GM19351 (cell line): ENCODE data around the gene LIMD2.
A peak's percentile ranks its signal among the peaks of the same experiment; 100 is the strongest.

Experiments
- ATAC-seq: cut with Tn5 transposase; IDR thresholded peaks from one replicate; pipeline ENCODE4 v1.9.1; 2021; ENCODE audit warnings: mild to moderate bottlenecking, moderate library complexity; ENCODE audit not compliant: unreplicated experiment

The LIMD2 gene

GRCh38 chr17:63701868-63702720 is 2.2 kb upstream of the LIMD2 start:
- ATAC-seq, result no peak

DNA sequence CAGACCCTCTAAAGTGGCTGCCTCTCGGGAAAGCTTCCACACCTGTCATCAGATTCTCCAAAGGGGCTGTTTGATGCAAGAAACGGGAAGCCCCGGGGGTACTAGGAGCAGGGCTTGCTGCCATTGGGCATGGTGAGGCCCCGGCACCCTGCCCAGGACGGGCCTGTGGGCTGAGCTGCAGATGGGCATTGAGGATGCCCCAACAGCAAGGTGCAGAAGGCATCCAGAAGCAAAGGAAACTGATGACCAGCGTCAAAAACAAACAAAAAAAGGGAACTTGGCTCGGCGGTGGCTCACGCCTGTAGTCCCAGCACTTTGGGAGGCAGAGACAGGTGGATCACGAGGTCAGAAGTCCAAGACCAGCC is 1.5 kb upstream of the LIMD2 start:
- ATAC-seq, result no peak

DNA sequence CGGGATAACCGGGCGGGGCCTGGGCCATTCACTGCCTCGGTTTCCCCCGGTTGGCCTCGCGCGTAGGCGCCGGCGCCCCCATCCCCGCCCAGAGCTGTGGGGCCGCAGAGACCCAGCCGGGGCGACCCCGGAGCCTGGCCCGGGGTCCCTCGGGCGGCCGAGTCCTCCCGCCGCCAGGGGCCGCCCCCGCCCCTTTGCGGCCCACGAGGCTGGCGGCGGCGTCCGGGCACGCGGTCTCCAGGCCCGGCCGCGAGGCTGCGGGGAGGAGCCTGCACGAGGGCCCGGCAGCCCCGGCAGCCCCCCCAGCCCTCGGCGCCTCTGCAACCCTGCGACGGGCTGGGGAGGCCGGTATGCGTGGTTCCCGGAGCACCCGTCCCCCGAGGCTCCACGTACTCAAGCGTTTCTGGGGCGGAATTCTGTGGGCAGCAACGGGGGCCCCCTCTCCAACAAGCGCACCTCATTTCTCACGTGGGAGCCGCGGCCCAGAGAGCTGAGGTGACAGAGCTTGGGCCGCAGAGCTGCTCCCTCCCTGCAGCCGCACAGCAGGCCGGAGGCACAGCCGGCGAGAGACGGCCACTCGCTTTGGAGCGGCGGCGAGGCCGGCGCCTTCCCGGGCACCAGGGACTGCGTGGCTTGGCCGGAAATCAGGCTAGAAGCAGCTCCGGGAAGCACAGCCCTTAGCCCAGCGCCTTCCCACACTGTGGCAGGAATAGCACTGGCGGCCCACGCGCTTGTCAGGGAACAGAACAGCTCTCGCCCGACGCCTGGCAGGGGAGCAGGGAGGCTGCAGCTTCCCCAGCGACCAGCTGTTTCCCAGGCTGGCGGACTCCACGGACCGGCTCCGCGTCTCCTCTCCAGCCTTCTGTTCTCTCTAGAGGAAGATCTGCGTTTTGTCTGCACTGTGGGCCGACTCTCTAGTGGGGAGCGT is 867 bp upstream of the LIMD2 start:
- no peak for ATAC-seq

- ATAC-seq, result peak; percentile 23
Measured at GRCh38 chr17:63698886-63699637, 863 bp downstream of the LIMD2 start.

GRCh38 chr17:63698381-63698885 is 1.5 kb downstream of the LIMD2 start:
- ATAC-seq, result no peak

- no peak for ATAC-seq
Measured at GRCh38 chr17:63697341-63698286, 2.3 kb downstream of the LIMD2 start.

DNA sequence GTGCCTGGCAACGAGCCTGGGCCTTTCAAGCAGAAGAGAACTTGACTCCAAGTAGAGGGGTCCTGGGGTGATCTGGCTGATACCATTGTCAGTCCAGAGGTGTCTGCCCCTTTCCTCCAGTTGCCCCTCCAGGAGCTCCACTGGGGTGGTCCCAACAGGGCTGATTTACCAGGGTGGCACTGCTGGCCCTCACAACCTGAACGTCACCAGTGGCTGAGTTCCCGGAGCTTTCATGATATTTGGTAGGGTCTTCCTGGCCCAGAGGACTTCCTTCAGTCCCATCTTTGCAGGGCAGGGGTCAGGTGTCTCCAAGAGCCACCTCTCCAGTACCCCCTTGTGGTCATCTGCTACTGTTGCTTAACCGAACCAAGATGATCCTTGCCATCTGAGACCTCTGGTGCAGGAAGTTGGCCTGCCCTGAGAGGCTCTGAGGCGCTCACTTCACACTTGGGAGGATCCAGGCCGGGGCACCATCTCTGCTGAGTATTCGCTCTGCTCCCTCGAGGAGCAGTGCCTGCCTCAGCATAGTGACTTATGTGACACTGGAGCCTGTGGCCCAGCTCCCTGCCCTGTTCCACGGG is 3.5 kb downstream of the LIMD2 start:
- ATAC-seq, result no peak

DNA sequence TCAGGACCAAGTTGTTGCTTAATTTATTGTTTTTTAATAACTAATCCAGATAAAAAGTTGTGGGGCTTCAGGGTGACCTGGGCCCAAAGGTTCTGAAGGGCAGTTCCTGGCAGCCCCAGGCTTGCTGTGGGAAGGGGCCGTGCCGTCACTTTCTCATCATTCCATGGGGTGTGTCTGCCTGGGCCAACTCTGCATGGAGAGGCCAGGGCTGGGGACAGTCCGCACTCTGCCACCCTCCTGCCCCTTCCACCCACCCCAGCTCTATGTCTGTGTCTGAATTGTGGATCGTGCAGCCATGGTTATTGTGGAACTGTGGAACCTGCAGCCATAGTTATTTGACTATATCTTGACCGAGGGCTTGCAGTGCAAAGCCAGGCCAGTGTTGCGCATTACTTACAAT is 4.0 kb downstream of the LIMD2 start:
- no peak for ATAC-seq

GRCh38 chr17:63694950-63695773 is 4.8 kb downstream of the LIMD2 start:
- no peak for ATAC-seq

- ATAC-seq, result no peak
Measured at GRCh38 chr17:63694229-63694949, 5.5 kb downstream of the LIMD2 start.

DNA sequence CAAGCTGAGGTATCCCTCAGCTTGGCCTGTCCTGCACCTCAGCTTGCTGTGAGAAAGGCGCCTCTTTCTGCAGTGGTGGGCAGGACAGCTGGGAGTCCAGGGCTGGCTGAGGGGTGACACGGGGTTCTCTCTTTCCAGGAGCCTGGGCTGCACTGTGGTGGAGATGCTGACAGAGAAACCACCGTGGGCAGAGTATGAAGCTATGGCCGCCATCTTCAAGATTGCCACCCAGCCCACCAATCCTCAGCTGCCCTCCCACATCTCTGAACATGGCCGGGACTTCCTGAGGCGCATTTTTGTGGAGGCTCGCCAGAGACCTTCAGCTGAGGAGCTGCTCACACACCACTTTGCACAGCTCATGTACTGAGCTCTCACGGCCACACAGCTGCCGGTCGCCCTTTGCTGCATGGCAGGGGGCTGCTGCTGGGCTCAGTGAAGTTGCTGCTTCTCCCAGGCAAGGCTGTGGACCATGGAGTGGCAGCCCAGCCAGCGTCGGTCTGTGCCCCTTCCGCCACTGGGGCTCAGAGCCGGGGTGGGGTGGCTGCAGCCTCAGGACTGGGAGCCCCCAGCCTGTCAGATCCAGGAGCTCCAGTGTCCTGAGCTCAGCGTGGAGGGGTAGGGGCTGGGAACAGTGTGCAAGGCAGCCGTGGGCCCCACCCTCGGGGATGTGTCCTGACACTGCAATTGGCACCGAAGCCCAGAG is 6.4 kb downstream of the LIMD2 start:
- ATAC-seq, result no peak

GRCh38 chr17:63692195-63692816 is 7.6 kb downstream of the LIMD2 start:
- no peak for ATAC-seq

- no peak for ATAC-seq
Measured at GRCh38 chr17:63689479-63689878, 10.4 kb downstream of the LIMD2 start.

DNA sequence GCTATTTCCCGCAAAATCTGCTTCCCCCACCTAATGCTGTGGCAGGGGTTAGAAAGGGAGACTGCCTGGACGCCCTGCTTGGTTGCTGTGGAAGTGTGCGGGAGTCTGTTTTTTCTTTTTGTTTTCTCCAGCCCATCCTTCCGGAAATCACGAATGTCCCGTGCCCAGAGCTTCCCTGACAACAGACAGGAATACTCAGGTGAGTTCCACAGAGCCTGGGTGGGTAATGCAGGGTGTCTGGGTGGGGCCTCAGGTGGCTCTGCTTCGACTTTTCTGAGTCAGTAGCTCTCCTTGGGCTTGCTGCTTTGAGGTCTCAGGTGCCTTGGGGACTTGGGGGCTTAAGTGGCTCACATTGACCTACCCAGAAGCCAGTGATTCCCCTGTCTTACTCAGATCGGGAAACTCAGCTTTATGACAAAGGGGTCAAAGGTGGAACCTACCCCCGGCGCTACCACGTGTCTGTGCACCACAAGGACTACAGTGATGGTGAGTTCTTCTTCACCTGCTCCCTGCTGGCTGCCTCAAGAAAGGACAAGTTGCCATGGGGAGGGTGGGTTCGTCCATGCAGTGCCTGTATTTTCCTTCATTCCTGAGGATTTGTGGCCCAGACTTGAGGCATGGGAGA is 11.4 kb downstream of the LIMD2 start:
- no peak for ATAC-seq

DNA sequence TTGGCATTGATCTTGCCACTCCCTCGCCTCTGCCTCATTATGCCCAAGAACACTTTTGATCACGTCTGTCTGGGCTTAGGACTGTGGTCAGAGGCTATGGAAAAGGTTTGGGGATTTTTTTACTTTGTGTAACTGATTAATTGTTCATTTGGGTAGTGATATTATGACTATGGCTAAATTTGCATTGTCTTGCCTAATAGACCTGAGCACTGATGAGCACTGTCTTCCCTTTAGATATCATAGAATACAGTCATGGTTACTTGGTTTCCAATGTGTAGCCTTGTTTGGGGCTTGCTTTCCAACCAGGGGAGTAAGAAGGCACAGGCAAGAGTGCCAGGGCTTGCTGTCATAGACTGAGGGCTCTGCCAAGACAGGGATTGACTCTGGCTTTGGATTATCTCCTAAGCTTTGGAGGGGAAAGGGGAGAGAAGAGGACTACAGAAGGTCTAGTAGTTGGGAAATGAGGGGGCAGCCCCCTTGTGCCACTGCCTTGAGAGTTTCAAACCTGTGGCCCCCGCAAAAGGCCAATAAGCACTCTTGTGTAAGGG is 13.7 kb downstream of the LIMD2 start:
- ATAC-seq, result no peak

GRCh38 chr17:63685578-63685977 is 14.3 kb downstream of the LIMD2 start:
- no peak for ATAC-seq
